ENCODE data around the gene TMTC2.

DNA sequence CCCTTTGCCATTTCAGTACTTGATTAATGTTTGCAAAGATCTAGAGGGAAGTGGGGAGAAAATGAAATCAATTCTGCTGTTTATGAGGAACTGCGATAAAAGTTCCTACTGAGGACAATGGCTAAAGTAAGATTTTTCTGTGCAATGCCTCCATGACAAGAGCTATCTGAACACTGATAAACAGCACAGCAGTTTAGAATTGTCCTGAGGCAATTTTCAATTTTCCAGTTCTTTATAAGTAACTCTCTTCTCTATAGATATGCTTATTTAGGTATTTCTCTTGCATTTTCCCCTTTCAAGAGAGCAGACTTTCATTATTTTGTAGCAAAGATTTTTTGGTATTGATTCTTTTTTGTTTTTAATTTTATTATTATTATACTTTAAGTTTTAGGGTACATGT, 34.6 kb upstream of the TMTC2 start:
- TF ChIP-seq, protein P1, sequence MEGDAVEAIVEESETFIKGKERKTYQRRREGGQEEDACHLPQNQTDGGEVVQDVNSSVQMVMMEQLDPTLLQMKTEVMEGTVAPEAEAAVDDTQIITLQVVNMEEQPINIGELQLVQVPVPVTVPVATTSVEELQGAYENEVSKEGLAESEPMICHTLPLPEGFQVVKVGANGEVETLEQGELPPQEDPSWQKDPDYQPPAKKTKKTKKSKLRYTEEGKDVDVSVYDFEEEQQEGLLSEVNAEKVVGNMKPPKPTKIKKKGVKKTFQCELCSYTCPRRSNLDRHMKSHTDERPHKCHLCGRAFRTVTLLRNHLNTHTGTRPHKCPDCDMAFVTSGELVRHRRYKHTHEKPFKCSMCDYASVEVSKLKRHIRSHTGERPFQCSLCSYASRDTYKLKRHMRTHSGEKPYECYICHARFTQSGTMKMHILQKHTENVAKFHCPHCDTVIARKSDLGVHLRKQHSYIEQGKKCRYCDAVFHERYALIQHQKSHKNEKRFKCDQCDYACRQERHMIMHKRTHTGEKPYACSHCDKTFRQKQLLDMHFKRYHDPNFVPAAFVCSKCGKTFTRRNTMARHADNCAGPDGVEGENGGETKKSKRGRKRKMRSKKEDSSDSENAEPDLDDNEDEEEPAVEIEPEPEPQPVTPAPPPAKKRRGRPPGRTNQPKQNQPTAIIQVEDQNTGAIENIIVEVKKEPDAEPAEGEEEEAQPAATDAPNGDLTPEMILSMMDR (IDR thresholded peaks at IDR 0.05) = no peak
- TF ChIP-seq POLR2A (IDR thresholded peaks at IDR 0.05) = no peak
